SJSA1 (cell line): ENCODE measurements around the gene RRP8. TPM values are rescaled to one million over a fixed set of nuclear protein-coding genes. Genes with fewer than 3 reads are reported as not detected.

Experiments used
- DNase-seq, 2 experiments: peaks; one replicate each; pipeline ENCODE4 v3.0.0-alpha.2; 2015 to 2020; ENCODE audit warnings: low spot score in 2 of 2, low read depth in 1 of 2
- H3K27ac ChIP-seq: fragments of 250-450 bp; sonication (Bioruptor Pico); 2 replicates; pipeline ENCODE4 v1.5.1; 2020; ENCODE audit warnings: mild to moderate bottlenecking, moderate library complexity
- H3K27me3 ChIP-seq: fragments of 250-450 bp; sonication (Bioruptor Pico); replicated peaks from 2 replicates; pipeline ENCODE4 v1.5.1; 2020; ENCODE audit warnings: mild to moderate bottlenecking, moderate library complexity
- H3K36me3 ChIP-seq: fragments of 250-450 bp; sonication (Bioruptor Pico); 2 replicates; pipeline ENCODE4 v1.5.1; 2020; ENCODE audit warnings: mild to moderate bottlenecking
- H3K4me1 ChIP-seq: fragments of 250-450 bp; sonication (Bioruptor Pico); replicated peaks from 2 replicates; pipeline ENCODE4 v1.6.1; 2021; ENCODE audit warnings: mild to moderate bottlenecking
- H3K4me3 ChIP-seq: fragments of 250-450 bp; sonication (Bioruptor Pico); 2 replicates; pipeline ENCODE4 v1.5.1; 2020; ENCODE audit warnings: mild to moderate bottlenecking
- H3K9me3 ChIP-seq: fragments of 250-450 bp; sonication (Bioruptor Pico); replicated peaks from 2 replicates; pipeline ENCODE4 v1.5.1; 2020; ENCODE audit warnings: mild to moderate bottlenecking
- total RNA-seq: library from RNA; depleted of rRNA; stranded (reverse); fragments of >200 nt; shearing (Covaris generic); gene quantifications from 2 replicates; pipeline ENCODE4 v1.2.3, GENCODE V29; 2014; rRNA removed

RRP8 gene
- total RNA-seq, 1 experiment from 2014 or later, result 10.2 TPM

GRCh38 chr11:6554828-6555706, 48.3 kb downstream of the RRP8 start:
- Histone ChIP-seq H3K27ac (no peak overlapping the region), H3K4me1 (no peaks in the 10 kb centered on the region), H3K9me3 (no peaks in the 10 kb centered on the region), H3K4me3 (no peak overlapping the region), H3K27me3 (no peaks in the 10 kb centered on the region), H3K36me3 (no peaks in the 10 kb centered on the region)
- DNase-seq, result no peak

GRCh38 chr11:6553634-6554033, 49.8 kb downstream of the RRP8 start:
- H3K4me3 ChIP-seq, result no peak overlapping the region
- no peaks in the 10 kb centered on the region for H3K4me1 ChIP-seq
- no peaks in the 10 kb centered on the region for H3K9me3 ChIP-seq
- no peaks in the 10 kb centered on the region for H3K36me3 ChIP-seq
- no peak for DNase-seq
- no peaks in the 10 kb centered on the region for H3K27me3 ChIP-seq
- no peak overlapping the region for H3K27ac ChIP-seq

GRCh38 chr11:6548641-6549040, 54.8 kb downstream of the RRP8 start:
- Histone ChIP-seq H3K9me3 (no peaks in the 10 kb centered on the region), H3K27ac (no peak overlapping the region), H3K4me1 (no peaks in the 10 kb centered on the region), H3K27me3 (no peaks in the 10 kb centered on the region), H3K36me3 (no peaks in the 10 kb centered on the region), H3K4me3 (no peak overlapping the region)
- DNase-seq, result no peak

- Histone ChIP-seq H3K27me3 (no peaks in the 10 kb centered on the region), H3K27ac (no peak overlapping the region), H3K4me3 (no peak overlapping the region), H3K4me1 (no peaks in the 10 kb centered on the region), H3K36me3 (no peaks in the 10 kb centered on the region), H3K9me3 (no peaks in the 10 kb centered on the region)
- DNase-seq, result no peak
Measured at GRCh38 chr11:6548121-6548520, 55.3 kb downstream of the RRP8 start.

GRCh38 chr11:6547177-6547576, 56.2 kb downstream of the RRP8 start:
- Histone ChIP-seq H3K9me3 (no peaks in the 10 kb centered on the region), H3K4me3 (no peak overlapping the region), H3K27ac (no peak overlapping the region), H3K27me3 (no peaks in the 10 kb centered on the region), H3K4me1 (no peaks in the 10 kb centered on the region), H3K36me3 (no peaks in the 10 kb centered on the region)
- no peak for DNase-seq

GRCh38 chr11:6546735-6547134, 56.7 kb downstream of the RRP8 start:
- H3K4me3 ChIP-seq, result no peak overlapping the region
- H3K36me3 ChIP-seq, result no peaks in the 10 kb centered on the region
- no peak for DNase-seq
- H3K9me3 ChIP-seq, result no peaks in the 10 kb centered on the region
- H3K27ac ChIP-seq, result no peak overlapping the region
- H3K27me3 ChIP-seq, result no peaks in the 10 kb centered on the region
- H3K4me1 ChIP-seq, result no peaks in the 10 kb centered on the region

- no peaks in the 10 kb centered on the region for H3K9me3 ChIP-seq
- H3K36me3 ChIP-seq, result no peaks in the 10 kb centered on the region
Measured at GRCh38 chr11:6545917-6546605, 57.4 kb downstream of the RRP8 start.

More at GRCh38 chr11:6545917-6546605, 57.4 kb downstream of the RRP8 start:
- Histone ChIP-seq H3K27ac (no peak overlapping the region), H3K4me3 (no peak overlapping the region), H3K4me1 (no peaks in the 10 kb centered on the region), H3K27me3 (no peaks in the 10 kb centered on the region)
- no peak for DNase-seq

Other genes starting within 250 kb of the RRP8 start
- 38.9 and 57.9 TPM in 2 replicates for gene SMPD1, start 213.1 kb downstream of the RRP8 start, total RNA-seq
- 12.0 and 17.1 TPM in 2 replicates for gene APBB1, start 184.5 kb downstream of the RRP8 start, total RNA-seq
- 0.32 TPM in 1 of 2 replicates, not detected in the other for gene HPX, start 162.6 kb downstream of the RRP8 start, total RNA-seq
- 9.1 and 11.0 TPM in 2 replicates for gene TRIM3, start 129.7 kb downstream of the RRP8 start, total RNA-seq
- 14.0 and 22.9 TPM in 2 replicates for gene ARFIP2, start 122.3 kb downstream of the RRP8 start, total RNA-seq
- gene TIMM10B, start 122.1 kb downstream of the RRP8 start, total RNA-seq, result 5.6 and 19.1 TPM in 2 replicates
- gene DNHD1, start 106.3 kb downstream of the RRP8 start, total RNA-seq, result 1.5 and 1.8 TPM in 2 replicates
- 160 and 180 TPM in 2 replicates for gene ILK, start 158 bp upstream of the RRP8 start, total RNA-seq
- 25.2 and 35.2 TPM in 2 replicates for gene TAF10, start 8.6 kb upstream of the RRP8 start, total RNA-seq
- gene TPP1, start 15.8 kb upstream of the RRP8 start, total RNA-seq, result 5.9 and 6.8 TPM in 2 replicates
- 7.8 and 12.0 TPM in 2 replicates for gene DCHS1, start 52.2 kb upstream of the RRP8 start, total RNA-seq
- 38.7 and 79.8 TPM in 2 replicates for gene MRPL17, start 79.7 kb upstream of the RRP8 start, total RNA-seq
- not detected in 2 replicates for gene OR2AG2, start 168.4 kb upstream of the RRP8 start, total RNA-seq
- gene OR2AG1, start 179.4 kb upstream of the RRP8 start, total RNA-seq, result not detected in 2 replicates
- not detected in 2 replicates for gene OR6A2, start 196.1 kb upstream of the RRP8 start, total RNA-seq
- not detected in 2 replicates for gene OR10A5, start 242.1 kb upstream of the RRP8 start, total RNA-seq